Gastroesophageal sphincter (tissue), 3 donors: ENCODE measurements around the gene RSPO1.

Experiments used
- CTCF ChIP-seq, 4 experiments: fragments of 200-600 bp in 2 of 4; fragments of 450-650 bp in 2 of 4; sonication (generic) in 1 of 4; IDR thresholded peaks; one replicate each; pipeline ENCODE4 v1.5.1; 2017 to 2019; ENCODE audit warnings: antibody characterized with exemption in 4 of 4, mild to moderate bottlenecking in 2 of 4, moderate library complexity in 2 of 4
- POLR2AphosphoS5 ChIP-seq: sonication (generic); formaldehyde crosslinking; IDR thresholded peaks from one replicate; pipeline ENCODE4 v1.6.1; 2017; ENCODE audit warnings: antibody characterized with exemption

- no peak for TF ChIP-seq CTCF (IDR thresholded peaks at IDR 0.05)
- TF ChIP-seq POLR2AphosphoS5: no peak
Observed at GRCh38 chr1:37633938-37634243, 801 bp downstream of the RSPO1 start.
